Effector CD8-positive, alpha-beta T cell (primary cell): ENCODE results near the gene SYNM.

Experiments
- DNase-seq: peaks from one replicate; lab custom pipeline; 2025; lab: John Stamatoyannopoulos, UW

Gene SYNM

GRCh38 chr15:99085413-99086326, 19.2 kb upstream of the SYNM start:
- no peak for DNase-seq

- no peak for DNase-seq
Observed at GRCh38 chr15:99086327-99086667, 18.6 kb upstream of the SYNM start.

- DNase-seq: no peak
Observed at GRCh38 chr15:99087405-99087943, 17.4 kb upstream of the SYNM start.

GRCh38 chr15:99090011-99090699, 14.7 kb upstream of the SYNM start:
- DNase-seq: no peak

- DNase-seq: no peak
Observed at GRCh38 chr15:99090938-99091337, 13.9 kb upstream of the SYNM start.

- no peak for DNase-seq
Observed at GRCh38 chr15:99092554-99093172, 12.2 kb upstream of the SYNM start.

- DNase-seq: no peak
Observed at GRCh38 chr15:99095626-99096025, 9.3 kb upstream of the SYNM start.

- DNase-seq: no peak
Observed at GRCh38 chr15:99096173-99096893, 8.5 kb upstream of the SYNM start.

GRCh38 chr15:99096894-99097426, 7.9 kb upstream of the SYNM start:
- no peak for DNase-seq

- DNase-seq: no peak
Observed at GRCh38 chr15:99097441-99098410, 7.2 kb upstream of the SYNM start.

GRCh38 chr15:99098426-99098825, 6.5 kb upstream of the SYNM start:
- no peak for DNase-seq

- DNase-seq: no peak
Observed at GRCh38 chr15:99098991-99099390, 5.9 kb upstream of the SYNM start.

GRCh38 chr15:99099661-99100060, 5.2 kb upstream of the SYNM start:
- no peak for DNase-seq

GRCh38 chr15:99100245-99101173, 4.4 kb upstream of the SYNM start:
- DNase-seq: no peak

GRCh38 chr15:99101501-99101900, 3.4 kb upstream of the SYNM start:
- DNase-seq: no peak

- no peak for DNase-seq
Observed at GRCh38 chr15:99102332-99103235, 2.3 kb upstream of the SYNM start.

GRCh38 chr15:99103279-99103678, 1.6 kb upstream of the SYNM start:
- DNase-seq: no peak
